Measurements from ENCODE around the gene CCDC167.
"Not testable (repeated sequence)": the region's sequence is repeated elsewhere in the genome, so short reads cannot be mapped to it uniquely, and the experiment has no call there.

Gene CCDC167

DNA sequence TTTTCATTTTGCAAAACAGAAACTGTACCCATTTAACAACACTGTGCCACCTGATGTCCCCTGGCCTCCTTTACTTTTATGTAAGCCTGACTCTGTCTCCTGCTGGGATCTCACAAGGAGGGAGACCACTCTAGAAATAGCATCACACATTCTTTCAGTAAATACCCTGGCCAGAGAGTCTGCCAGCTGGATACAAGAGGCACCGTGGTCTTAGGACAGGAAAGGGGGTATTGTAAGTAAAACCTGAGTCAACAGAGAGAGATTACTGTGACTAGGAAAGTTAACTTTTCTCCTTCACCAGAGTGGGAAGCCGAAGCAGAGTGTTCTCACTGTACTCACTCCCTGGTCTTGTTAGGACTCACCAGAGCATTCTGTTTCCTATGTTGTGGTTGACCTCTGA, 38.9 kb downstream of the CCDC167 start:
- no peak for FAIRE-seq

DNA sequence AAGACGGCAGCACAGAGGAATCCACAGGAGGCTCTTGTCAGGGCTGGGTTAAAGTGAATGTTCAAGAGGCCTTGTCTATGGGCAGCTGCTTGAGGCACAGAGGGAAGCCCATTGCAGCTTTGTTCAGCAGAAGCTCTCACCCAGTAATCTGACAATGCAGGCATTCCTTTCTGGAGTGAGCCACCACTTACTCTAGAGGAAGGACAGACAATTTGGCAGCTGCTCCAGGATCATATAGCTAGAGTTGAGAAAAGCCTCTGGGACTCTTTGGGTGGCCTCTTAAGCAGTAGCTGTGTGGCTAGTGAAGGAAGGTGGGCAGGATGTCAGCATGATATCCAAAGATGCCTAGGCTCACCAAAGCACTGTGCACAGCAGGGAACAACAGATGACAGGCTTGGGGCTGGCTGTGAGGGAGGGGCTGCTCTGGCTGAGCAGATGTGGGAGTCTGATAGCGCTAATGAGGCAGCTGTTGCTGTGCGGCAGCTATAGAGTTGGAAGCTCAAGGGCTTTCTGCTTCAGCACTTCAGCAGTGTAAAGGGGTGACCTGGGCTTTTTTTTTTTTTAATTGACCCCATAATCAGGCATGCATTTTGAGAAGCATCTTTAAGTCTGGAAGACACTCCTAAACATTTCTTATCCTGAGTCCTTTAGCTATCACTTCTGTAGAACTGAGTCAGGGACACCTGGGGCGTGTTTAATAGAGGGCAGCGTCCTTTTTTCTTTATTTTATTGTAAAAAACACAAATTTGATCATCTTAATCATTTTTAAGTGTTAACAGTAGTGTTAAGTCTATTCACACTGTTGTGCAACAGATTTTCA, 39.5 kb downstream of the CCDC167 start:
- no peak for FAIRE-seq

DNA sequence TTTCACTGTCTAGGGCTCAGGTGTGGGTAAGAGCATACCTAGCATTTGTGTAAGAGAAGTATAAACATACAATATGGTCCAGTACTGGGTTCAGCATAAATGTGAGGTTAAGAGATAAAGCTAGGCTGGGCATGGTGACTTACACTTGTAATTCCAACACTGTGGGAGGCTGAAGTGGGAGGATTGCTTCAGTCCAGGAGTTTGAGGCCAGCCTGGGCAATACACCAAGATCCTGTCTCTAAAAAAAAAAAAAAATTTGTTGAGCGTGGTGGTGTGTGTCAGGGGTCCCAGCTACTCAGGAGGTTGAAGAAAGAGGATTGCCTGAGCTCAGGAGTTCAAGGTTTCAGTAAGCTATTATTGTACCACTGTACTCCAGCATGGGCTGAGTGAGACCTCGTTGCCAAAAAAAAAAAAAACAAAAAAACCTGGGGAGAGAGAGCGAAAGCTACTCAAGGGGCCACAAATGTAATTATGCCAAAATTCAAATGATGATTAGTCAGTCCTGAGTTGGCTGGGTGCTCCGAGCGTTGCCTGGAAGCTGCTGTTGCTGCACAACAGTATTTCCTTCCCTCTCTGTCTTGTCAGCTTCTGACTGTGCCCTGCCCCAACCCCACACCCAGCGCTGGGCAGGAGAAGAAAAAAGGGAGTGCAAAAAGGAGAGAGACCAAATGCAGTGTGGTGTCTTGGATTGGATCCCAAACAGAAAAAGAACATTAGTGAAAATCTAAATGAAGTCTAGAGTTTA, 42.7 kb downstream of the CCDC167 start:
- FAIRE-seq: no peak

DNA sequence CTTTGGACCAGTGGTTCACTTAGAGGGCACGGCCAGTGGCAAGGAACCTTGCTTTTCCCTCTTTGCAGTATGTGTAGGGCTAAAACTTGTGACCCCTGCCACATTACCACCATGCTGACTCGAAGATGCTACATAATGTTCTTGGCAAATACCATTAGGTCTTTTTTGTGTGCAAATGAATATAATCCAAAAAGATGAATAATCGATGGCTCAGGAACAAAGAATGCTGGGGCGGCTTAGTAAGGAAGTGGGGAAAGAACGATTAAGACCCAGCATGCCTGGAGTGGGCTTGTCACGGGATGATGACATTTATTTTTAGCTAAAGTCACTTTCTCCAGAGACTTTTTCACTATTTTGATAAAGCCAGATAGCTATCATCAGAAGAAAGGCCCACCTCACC, 43.6 kb downstream of the CCDC167 start:
- FAIRE-seq: no peak

DNA sequence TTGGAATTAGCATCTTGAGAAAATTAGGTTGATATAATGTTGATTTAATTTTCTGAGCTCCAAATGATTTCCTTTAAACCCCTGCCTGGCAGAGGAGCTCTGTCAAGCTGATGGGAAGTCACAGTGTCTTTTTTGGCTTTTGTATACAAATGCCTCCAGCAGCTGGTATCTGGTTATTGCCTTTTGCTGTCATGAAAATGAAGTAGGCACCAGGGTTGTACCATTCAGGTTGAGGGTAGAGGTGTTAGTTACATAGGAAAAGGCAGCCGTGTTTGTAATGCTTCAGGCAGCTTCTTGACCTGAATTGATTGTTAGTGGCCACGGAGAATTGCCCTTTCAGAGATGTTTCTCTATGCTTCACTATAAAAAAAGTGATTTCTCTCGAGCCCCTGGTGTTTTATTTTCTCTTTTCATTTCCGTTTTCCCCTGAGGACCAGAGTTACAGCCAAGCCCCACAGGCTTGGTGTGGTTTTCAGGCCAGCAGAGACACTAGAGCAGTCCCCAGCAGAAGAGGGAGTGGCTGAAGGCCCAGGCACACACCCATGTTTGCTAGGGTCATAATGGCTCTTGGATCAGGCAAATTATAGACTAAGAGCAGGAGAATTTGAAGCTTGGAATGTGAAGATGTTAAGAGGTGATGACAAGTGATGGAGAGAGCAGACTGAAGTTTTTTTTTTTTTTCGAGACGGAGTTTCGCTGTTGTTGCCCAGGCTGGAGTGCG, 45.1 kb downstream of the CCDC167 start:
- no peak for FAIRE-seq

DNA sequence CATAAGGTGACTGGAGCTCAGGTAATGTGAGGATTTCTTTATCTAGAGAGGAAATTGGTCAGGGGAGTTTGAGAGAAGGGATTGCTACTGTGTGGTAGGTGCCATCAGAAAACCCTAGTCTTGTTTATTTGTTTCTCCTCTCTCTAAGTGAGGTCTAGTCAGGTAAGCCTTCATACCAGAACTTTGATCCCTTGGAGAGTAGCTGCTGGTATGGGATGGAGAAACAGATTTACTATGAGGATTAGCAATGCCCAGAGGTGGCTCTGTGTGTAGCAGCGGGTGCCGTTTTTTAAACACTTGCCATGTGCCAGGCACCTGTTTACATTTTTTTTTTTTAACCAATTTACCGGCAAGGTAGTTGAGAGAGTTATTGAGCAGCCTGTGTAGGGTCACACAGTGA, 47.2 kb downstream of the CCDC167 start:
- no peak for FAIRE-seq

DNA sequence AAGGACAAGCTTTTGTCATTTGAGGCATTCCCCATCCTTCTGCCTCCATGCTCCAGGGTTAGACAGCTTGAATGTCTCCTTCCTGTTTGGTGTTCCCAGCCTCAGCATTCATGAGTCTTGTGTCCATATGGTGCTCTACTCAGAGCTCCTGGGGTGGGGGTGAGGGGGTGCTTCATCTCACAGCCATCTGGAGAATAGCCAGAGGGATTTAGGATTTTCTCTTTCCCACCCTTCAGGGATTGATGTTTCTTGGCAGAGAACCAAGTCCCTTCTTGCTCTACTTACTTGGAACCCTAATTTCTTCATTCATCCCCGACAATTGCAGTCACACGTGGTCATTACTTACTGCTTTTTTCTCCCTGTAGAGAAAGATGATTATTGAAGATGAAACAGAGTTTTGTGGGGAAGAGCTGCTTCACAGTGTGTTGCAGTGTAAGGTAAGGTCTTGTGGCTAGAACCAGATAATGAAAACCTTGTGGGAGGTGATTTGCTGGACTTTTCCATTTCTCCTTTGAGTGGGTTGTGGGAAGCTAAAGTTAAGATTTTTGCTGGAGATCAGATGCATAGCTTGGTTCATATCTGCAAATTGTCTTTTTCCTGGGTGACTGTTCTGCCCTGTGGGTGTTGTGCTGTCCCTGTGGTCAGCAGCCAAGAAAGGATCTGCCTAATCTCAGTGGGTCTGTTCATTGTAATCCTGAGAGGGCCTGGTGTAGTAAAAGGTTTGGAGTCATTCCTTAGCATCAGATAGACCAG, 48.1 kb downstream of the CCDC167 start:
- no peak for FAIRE-seq

DNA sequence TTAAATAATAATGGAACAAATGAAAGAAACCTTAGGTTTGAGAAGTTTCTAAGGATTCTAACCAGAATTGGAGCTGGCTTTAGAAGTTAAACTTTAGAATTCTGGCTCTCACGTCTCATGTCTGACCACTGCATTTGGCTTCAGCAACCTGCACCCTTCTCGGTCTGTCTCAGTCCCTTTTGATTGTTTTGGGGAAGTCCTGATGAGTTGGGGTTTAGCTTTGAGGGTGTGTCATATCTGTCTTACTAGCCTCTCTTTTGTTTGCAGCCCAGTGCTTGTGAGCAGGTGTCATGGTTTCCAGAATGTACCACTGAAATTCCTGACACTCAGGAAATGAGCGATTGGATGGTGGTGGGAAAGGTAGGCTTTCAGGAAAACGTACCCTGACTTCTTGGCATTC, 49.7 kb downstream of the CCDC167 start:
- FAIRE-seq: no peak

DNA sequence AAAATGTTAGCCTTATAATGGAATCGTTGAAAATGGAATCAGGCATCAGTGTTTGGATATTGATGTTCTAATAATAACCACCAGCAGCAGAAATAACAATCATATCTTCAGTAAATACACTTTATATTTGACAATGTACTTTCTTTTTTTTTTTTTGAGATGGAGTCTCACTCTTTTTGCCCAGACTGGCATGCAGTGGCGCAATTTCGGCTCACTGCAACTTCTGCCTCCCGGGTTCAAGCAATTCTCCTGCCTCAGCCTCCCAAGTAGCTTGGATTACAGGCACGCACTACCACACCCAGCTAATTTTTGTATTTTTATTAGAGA, 56.5 kb downstream of the CCDC167 start:
- FAIRE-seq: not testable (repeated sequence)

DNA sequence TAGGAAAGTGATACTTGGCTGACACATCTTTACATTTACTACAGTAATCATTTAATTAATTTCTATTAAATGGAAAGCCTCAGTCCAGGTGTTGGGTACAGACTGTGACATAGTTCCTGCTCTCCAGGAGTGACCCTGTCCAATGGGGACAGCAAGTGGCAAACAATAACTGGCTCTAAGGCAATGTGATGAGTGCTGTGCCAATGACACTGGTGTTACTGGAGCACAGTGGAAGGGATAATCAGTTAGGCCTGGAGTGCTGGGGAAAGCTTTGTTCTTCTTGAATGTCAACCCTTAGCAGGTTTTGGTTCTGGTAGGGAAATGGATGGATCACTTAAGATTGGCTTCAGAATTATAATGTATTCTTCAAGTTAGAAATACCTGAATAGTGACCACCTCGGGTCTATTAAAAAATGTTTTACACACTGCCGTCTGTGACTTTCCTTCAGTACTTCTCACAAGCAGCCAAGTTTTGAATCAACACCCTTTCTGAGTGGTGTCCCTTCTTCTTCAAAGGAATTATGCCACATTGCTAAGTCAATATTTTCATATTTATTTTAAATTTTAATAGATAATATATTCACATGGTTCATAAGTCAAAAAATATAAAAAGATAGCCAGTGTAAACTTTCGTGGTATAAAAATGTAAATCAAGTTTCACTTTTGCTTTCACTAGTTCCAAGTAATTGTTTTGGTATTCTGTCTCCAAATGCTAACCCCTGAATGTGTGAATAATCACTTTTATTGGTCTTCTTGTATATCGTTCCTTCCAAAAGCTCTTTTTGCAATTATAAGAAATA, 57.1 kb downstream of the CCDC167 start:
- no peak for FAIRE-seq

DNA sequence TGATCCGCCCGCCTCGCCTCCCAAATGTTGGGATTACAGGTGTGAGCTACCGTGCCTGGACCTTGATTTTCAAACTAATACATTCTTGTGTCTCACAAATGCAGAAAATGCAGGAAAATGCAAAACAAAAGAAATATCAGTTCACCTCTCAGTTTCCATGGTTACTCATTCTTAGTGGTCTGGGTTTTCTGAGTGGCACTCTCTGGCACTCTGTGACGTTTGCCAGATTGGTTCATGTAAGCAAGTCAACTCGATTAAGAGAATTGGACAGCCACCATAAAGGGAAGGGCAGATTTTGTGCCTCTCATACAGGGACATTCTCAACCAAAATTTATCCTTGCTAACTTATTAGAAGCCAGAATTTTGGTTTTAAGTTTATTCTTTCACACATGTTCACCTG, 58.0 kb downstream of the CCDC167 start:
- no peak for FAIRE-seq

DNA sequence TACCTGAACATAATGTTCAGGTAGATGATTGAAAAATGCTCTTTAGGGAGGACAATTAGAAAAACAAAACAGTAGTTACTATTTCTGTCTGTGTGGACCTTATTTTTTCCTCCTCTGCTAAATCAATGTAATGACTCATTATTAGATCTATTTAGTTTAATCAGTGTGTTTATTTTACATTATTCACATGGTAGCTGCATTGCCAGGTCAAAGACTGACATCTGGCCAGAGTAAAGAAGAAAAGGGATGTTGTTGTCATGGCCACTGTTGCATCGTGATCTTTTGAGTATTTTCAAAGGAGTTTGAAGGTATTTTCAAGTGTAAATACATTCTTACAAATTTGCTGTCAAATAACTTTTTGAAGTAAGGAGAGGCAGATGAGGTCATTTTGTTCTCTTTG, 60.8 kb downstream of the CCDC167 start:
- no peak for FAIRE-seq

DNA sequence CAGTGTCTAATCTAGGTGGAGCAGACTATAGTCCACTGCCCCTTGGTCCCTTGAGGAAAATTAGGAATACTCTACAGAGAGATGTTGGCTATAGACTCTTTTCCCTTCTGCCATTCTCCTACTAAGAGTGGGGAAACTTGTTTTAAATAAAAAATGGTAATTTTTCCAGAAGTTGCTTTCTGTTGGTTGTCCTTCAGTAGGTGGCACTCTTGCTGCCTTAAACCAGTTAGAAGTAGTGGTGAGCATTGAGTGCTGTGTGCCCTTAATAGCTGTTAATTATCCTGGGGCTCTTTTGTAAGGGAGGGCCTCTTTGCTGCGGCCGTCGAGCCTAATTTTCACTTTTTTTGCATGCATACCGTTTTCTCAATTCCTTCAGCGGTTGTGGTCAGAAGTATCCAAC, 63.9 kb downstream of the CCDC167 start:
- FAIRE-seq: no peak

DNA sequence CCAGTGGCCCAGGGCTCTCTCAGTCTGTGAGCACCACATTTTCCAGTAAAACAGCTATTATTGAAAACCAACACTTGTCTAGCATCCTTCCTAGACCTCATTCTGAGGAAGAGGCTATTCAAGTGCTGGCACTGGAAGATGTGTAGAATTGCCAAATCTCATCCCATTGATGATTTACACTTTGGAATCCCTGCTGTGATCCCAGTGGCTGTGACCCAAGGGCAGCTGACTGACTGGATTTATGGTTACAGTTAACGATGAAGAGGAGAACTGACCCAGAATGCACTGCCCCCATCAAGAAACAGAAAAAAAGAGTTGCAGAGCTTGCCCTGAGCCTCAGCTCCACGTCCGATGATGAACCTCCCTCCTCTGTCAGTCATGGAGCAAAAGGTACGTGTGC, 64.3 kb downstream of the CCDC167 start:
- no peak for FAIRE-seq

DNA sequence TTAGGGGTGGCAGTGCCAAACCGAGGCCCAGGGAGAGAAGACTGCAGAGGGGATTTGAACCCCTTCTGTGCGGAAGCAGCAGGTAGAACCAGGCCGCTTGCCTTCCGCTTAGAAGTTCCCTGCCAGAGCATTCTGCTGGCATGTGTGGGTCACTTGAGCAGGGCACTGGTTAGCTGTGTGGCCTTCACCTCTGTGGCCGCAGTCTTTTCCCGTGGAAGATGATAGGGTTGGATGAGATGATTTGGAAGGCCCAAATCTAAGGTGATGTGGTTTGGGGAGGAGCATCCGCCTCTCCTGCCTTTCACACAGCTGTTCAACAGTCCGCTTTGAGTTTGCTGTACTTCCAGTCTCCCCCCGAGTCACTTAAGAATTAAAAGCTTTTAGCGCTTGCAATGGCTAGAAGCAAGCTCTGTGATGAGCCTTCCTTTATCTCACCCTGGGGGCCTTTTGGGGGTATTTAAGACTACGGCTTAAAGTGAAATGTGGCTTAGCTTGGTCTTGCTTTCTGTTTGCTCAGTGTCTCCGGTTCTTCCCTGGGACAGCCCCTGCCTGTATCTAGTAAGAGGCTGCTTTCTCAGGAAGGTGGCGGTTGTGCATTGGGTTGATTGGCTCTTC, 65.9 kb downstream of the CCDC167 start:
- FAIRE-seq: no peak

All from colon (tissue), 2 donors.